ENCODE measurements around the gene CDH23.

The CDH23 gene

DNA sequence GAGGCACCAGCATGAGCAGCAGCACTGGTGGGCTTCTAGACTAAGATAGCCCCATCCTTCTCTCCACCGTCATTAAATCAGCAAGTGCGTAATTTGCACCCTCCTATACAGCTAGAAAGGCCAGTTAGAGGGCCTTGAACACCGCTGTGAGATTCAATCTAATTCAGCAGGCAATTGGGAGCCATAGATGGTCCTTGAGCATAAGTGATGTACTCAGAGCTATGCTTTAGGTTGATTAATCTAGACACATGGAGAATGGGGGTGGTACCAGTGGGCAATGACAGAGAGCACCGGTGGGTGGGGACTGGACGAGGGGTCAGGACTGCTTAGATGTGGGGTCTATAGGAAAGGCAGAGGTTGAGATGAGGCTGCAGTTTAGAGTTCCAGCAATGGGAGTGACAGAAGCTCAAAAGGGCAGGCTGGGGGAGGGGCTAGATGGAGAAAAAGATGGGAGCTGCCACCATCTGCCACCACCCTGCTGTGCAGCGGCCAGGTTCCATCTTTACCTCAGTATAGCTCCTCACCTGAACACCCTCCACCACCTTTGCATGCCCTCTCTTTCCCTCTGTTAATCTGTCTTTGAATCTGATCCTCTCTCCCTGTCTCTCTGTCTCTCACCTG, 235.6 kb downstream of the CDH23 start:
- DNase-seq, result no peak

DNA sequence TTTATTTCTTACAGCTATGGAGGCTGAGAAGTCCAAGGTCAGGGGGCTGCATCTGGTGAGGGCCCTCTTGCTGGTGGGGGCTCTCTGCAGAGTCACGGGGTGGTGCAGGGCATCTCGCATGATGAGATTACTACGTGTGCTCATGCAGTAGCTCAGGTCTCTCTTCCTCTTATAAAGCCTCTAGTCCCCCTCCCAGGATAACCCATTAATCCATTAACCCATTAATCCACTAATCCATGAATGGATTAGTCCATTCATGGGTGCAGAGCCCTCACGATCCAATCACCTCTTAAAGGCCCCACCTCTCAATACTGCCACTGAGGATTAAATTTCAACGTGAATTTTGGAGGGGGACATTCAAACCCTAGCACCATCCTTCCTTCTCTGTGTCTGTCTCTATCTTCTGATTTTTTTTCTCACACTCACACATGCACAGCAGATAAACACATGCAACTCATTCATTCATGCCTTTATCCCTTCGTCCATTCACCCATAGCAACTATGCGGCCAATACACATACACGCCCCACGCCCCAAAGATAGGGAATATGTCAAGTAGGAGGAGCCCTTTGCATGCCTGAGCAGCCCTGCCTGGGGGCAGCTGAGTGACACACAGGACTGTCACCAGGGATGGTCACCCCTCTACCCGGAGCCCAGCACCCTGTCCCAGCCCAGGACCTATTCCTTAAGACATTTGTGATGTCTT, 236.3 kb downstream of the CDH23 start:
- no peak for DNase-seq

DNA sequence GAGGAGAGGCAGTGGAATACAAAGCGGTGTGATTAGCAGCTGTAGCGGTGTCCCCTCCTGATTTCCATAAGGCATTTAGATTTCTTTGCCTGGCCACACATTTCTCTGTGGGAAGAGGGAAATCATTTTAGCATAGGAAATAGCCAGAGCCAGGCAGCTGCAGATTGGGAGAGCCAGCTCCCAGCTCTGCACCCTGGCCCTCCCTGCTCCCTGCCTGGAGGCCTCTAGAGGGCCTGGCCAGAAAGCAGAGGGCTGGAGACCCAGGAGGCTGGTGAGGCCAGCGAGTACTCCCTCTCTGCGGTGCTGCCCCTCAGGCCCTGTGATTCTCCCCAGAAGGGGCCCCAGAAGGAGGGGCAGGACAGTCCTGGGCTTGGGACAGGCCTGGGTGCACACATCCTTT, 237.2 kb downstream of the CDH23 start:
- DNase-seq, result no peak

DNA sequence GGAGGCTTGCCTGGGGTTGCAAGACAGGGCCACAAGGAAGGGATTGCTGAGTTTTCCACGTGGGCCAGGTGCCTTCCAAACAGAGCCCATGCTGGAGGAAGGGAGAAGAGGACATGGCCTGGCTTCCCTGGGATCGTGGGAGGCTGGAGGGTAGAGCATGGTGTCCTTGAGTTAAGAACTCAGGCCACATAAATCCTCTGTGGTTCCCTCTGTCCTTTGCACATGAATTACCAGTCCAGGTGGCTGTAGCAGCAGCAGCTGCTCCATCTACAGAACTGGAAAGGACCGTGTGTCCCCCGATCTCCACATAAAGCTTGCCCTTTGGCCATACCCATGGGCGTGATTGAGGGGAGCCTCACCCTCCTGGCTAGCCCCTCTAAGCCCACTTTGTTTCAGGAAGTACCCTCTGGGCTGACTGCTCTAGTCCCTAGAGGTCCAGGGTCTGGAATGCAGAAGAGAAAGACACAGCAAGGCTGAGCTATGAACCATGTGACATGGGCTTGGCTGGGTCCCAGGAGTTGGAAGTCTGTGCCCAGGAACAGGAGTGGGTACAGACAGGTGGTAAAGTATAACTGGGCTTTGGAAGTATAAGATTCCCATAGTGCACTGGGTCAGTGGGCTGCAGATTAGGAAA, 237.9 kb downstream of the CDH23 start:
- no peak for DNase-seq

DNA sequence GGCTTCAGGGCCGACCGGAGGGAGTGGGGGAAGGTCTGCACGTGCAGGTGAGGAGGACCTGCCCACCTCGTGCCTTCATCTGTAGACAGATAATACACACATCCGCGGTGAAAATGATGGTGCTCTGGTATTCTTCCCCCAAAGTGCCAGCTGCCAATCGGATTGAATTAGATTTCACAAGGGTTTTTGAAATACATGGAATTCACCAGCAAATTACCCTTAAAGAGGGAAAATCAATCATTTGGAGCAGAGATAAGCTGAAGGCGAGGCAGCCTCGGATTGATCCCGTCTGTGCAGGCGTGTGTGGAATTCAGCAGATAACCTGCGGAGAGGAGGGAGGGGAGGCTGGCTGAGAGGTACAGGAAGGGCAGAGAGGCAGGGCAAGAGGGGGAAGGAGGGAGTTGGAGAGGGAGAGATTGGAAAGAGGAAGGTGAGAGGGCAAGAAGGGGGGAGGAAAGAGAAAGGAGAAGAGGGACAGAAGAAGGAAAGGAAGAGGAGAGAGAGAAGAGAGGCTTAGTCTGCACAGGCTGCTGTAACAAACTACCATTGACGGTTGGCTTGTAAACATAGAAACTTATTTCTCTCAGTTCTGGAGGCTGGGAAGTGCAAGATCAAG, 238.6 kb downstream of the CDH23 start:
- no peak for DNase-seq

DNA sequence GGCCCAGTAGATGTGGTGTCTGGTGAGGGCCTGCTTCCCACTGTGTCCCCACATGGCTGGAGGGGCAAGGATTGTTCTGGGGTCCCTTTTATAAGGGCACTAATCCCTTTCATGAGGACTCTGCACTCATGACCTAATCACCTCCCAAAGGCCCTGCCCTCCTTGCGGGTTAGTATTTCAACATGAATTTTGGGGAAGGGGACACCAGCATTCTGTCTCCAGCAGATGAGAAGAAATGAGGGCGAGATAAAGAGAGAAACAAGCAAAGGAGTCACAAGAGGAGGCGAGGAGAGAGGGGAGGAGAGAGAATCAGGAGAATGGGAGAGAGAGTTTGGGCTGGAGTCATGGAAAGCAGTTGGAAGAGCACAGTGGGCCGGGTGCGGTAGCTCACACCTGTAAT, 239.1 kb downstream of the CDH23 start:
- no peak for DNase-seq

DNA sequence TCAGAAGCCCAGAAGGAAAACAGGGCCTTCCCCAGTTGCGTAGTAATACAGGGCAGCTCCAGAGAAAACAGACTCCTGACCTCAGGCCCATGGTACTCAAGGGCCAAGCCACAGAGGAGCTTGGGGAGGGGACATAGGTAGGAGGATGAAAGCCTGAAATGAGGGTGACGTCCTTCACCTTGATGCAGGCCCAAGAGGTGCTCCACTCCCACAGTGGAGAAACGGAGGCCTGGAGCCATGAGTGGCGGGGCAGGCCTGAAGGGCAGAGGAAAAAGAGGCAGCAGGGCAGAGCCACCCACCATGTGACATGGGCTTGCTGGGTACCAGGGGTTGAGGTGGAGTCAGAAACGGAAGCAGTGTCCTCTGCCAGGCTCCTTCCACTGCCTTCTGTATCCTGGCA, 239.9 kb downstream of the CDH23 start:
- DNase-seq, result no peak

DNA sequence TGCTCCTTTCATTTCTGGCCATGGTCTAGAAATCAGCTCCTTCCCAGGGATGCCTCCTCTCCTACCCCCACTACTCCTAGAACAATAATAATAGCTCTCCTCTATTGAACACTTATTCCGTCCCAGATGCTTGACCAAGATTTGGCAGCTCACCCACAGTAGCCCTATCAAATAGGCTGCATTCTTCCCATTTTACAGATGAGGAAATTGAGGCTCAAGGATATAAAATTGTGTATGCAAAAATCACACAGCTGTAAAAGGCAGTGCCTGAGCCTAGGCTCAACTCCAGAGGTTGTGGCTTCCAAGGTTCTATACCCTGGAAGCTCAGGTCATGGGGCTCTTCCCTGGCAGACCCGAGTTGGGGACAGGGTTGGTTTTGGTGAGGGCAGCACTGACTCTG, 240.6 kb downstream of the CDH23 start:
- DNase-seq, result no peak

DNA sequence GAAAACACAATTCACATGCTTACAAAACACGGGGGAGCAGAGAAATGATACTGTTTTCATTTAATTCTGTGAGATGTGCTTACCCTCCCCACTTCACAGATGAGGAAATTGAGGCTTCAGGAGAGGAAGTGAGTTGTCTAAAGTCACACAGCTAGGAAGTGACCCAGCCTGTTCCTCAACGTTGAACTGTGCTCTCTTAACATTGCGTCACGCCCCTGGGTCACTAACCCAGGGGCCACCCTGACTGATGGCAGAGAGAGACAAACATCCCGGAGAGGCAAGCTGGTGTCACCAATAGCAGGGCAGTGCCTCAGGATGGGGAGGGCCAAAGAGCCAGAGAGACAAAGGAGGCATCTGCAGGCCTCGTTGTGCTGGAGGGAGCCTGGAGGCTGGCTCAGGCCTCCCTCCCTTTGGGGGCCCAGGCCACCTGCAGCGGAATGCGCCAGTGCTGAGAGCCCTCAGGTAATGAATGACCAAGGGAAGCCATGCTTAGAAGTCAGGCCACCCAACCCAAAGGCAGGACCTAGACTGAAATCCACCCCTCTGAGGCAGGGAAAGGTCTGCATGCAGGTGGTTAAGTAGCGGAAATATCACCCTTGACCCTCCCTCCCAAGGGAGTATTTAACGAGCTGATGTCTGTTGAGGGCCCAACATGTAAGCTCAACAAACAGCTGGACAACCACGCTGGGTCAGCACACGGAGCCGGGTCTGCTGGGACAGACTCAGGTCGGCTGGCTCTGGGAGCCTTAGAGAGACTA, 241.5 kb downstream of the CDH23 start:
- no peak for DNase-seq

DNA sequence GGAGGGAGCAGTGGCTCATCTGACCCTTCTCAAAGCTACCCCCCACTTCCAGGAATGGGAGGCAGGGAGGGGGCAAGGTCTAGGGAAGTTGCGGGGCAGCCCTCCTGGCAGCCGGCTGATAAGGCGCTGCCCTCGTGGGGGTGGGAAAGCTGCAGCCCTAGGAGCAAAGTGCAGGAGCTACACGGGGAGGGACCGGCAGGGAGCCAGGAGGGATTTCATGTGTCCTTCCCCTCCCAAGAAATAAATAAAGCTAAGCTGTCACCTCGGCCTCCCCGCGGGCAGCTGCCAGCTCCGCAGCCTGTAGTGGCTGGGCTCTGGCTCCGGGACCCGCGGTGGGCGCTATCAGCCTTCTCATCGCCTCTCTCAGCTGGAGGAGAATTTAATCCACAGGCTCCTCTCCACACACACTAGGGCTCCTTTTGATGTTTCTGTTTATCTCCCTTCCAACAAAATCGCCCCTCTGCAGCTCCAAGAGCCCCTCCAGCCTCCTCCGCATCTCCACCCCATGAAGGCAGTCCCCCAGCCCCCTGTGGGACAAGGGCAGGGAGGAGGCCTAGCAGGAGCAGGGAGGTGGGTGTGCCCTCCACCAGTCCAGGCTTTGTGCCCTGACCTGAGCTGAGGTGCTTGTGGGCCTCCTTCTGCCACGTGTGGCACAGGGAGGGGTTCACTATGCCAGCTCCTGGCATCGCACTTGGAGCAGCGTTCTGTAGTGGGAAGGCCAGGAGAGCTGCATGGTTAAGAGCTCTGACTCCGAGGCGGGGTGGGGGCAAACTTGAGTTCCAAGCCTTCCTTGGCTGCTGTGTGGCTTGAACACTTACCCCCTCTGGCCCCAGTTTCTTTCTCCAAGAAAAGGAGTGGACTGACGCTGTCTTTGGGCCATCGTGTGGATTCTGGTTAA, 242.4 kb downstream of the CDH23 start:
- no peak for DNase-seq

DNA sequence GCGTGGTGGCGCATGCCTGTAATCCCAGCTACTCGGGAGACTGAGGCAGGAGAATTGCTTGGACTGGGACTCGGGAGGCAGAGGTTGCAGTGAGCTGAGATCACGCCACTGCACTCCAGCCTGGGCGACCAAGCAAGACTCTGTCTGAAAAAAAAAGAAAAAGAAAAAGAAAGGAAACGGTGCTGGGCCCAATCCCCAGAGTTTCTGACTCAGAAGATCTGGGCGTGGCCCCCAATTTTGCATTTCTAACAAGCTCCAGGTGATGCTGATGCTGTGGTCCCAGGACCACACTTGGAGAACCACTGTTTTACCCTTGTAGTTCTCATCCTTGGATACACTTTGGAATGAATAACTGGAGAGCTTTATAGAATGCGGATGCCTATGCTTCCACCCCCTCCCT, 243.9 kb downstream of the CDH23 start:
- no peak for DNase-seq

DNA sequence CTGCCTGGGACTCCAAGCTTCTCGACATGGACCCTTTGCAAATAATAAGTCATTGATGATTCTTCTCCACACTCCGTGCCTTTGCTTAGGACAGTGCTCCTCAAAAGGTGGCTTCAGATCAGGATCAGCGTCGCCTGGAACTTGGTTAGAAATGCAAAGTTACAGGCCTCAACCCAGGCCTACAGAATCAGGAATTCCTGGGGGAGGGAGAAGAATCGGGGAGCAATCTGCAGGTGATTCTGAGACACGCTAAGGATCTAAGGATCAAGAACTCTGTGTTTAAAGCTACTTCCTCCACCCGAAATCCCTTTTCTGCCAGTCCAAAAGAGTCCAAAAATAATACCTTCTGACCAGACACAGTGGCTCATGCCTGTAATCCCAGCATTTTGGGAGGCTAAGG, 244.7 kb downstream of the CDH23 start:
- DNase-seq, result no peak

DNA sequence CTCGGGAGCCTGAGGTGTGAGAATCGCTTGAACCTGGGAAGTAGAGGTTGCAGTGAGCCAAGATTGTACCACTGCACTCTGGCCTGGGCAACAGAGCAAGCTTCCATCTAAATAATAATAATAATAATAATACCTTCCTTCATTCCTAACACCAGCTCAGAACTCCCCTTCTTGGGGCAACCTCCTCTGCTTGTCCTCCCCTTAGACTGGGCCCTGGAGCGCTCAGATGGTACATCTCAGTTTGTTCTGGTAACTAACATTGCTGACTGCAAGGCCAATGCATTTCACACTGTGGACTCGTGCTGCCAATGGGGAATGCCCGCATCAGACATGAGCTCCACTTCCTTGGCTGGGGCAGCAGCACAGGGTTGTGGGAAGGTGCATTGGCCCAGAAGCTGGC, 245.3 kb downstream of the CDH23 start:
- DNase-seq, result no peak

DNA sequence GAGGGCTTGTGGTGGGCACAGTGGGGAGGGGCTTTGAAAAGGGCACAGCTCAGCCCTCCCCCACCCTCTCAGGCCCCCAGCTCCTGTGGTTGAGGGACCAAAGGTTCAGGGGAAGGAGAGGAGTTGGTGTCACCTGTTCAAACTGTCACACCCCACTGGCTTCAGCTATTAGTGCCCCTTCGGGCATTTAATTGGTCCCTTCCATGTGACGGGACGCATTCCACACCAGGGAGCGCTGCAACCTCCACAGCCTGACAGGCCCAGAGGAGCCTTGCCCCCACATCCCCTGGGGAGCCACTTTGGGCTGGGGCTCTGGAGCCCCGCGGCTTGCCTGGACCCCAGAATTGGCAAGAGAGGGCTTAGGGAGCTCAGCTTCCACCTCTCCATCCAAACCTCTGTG, 247.2 kb downstream of the CDH23 start:
- no peak for DNase-seq

DNA sequence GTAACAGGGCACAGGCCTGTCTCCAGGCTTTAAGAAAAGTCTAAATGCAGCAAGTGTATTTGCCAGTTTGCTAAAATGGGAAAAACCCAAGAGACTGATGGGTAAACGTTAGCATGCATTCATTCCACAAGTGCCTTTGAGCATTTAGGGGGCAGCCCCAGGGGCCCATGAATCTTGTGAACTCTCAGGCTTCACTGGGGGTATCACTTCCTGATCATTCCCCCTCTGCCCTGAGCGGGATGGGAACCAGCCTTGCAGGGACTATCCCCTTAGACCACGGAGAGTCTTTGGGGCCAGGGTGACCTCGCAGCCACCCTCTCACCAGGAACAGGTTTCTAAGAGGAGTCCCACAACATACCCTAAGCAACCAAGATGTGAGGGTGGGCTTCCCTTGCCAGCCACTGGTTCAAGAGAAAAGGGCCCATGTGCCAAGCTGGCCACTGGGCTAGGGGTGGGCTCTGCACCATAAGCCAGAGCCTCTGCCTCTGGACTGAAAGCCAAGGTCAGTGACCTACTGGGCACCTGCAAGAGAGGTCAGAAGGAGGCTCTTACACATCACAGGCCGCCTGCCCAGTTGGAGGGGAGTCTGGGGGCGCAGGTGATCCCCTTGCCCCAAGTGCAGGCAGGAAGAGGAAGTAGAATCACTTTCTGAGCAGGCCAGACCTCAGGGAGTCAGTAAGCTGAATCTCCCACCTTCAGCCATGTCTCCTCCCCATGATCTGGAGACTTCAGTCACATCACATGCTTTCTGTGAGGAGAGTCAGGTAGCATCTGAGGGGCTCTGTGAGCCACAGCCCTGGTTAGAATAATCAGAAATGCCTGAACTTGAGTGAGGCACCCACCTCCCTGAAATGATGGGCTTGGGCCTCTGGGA, 247.8 kb downstream of the CDH23 start:
- no peak for DNase-seq

DNA sequence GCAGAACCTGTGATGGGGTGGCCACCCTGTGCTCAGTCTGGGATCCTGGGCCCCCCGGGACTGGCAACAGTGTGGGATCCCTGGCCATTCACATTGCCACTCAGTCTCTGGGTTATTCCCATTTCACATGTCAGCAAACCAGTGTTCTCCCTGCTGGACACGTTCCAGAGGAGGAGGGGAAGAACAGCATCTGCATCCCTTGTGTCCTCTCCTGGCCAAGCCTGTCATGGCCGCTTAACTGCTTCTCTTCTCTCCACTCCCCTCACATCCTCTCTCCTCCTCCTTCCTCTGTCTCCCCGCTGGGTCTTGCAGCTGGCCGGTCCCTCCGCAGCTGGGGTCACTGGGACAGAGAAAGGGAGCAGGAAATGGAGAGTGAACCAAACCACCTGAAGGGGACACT, 248.5 kb downstream of the CDH23 start:
- DNase-seq, result no peak

DNA sequence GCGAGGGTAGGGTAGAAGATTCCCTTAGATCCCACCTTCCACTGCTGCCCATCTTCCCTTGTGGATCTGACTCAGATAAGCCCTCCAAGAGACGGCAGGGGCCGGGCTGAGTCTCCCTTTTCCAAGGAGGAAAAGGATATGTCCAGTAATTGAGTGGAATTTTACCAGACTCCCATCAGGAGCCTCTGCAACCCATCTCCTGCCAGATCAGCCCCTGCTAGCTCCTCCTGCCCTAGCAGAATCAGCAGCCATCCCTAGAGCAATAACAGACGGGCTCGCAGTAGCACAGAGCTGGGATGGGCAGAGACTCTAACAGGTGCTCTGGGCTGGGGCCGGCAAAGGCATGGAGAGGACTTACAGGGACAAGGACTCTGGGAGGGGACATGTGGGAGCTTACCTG, 249.3 kb downstream of the CDH23 start:
- DNase-seq, result no peak

DNA sequence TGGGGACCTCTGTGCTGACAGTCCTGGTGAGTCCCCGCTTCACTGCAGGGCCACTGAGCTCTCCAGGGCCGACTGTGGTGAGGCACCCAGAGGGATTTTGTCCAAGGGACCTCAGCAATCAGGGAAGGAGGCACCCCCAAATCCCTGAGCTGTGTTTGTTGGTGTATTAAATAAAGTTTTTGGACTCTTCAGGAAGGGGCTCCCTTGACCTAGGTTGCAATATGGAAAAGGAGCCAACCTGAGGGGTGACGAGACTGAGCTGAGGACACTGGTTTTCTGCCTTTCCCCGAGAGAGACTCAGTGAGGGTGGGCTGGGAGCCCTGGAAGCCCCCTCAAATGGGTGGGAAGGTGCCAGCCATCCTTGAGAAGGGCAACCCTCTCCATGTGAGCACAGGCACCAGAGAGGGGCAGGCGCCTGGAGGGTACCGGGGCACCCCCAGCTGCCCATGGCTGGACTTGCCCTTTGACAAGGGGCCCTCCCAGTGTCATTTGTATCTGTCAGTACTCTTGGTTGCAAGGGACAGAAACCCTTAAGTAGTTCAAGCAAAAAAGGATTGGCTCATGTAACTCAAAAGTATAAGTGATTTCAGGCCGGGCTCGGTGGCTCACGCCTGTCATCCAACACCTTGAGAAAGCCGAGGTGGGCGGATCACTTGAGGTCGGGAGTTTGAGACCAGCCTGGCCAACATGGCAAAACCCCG, 250.0 kb downstream of the CDH23 start:
- DNase-seq, result no peak

DNA sequence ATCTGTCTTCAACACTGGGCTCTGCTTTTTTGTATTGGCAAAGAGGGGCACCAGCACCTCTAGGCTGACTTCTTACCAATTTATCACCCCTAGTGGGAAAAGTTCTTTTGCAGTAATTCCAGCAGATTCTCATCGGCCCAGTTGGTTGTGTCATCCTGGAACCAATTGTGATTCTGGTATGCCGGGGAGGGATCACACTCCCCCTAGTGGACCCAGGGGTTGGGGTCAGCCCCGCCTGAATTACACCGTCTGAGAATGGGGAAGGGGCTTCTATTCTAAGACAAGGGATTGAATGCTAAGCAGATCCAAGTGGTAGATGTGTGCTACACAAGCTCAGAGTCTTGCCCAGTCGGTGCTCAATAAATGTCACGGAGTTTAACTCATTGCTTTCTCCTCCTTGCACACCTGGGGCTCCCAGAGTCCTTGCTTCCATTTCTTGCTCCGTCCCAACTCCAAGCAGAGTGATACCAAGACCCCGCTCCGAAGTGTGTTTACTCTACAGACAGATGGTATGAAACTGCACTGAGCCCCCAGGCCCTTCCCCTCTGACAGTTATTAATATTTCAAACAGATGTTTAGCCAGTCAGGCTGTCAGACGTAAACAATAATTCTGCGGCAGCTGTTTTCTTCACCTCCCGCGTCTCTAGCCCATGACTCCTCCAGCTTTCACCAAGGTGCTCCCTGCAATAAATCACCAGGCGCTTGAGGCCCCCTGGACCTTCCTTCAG, 251.0 kb downstream of the CDH23 start:
- DNase-seq, result no peak

All from activated effector memory CD4-positive, alpha-beta T cell treated with Interleukin-2 at 50 U/mL for 16 hours (primary cell).